Uterus (tissue), 4 donors: ENCODE data around the gene MAGOH. TPM values are rescaled to one million over a fixed set of nuclear protein-coding genes. Genes with fewer than 3 reads are reported as not detected.

Source experiments
- DNase-seq, 2 donors: peaks; one replicate each; pipeline ENCODE4 v3.0.0-alpha.2; 2019 to 2020
- H3K27ac ChIP-seq, 2 donors: fragments of 200-600 bp; sonication (generic); 1 replicate in 1 of 2; 2 replicates in 1 of 2; pipeline ENCODE4 v1.5.1; 2016 to 2018
- H3K27me3 ChIP-seq, 2 donors: fragments of 200-600 bp; sonication (generic); one replicate each; pipeline ENCODE4 v1.5.1; 2018 to 2019; ENCODE audit warnings: control low read depth in 1 of 2
- H3K36me3 ChIP-seq, 2 donors: fragments of 200-600 bp; sonication (generic); one replicate each; pipeline ENCODE4 v1.5.1; 2019; ENCODE audit warnings: control low read depth in 1 of 2
- H3K4me1 ChIP-seq, 2 donors: fragments of 200-600 bp; sonication (generic); one replicate each; pipeline ENCODE4 v1.5.1; 2018 to 2019; ENCODE audit warnings: control low read depth in 1 of 2
- H3K4me3 ChIP-seq, 2 donors: fragments of 200-600 bp; sonication (generic); 1 replicate in 1 of 2; 2 replicates in 1 of 2; pipeline ENCODE4 v1.5.1; 2018 to 2019; ENCODE audit warnings: mild to moderate bottlenecking in 1 of 2
- H3K9me3 ChIP-seq, 2 donors: fragments of 200-600 bp; sonication (generic); one replicate each; pipeline ENCODE4 v1.5.1; 2019; ENCODE audit warnings: control low read depth in 1 of 2
- CTCF ChIP-seq, 4 experiments: fragments of 200-600 bp in 2 of 4; fragments of 450-650 bp in 2 of 4; sonication (generic) in 2 of 4; IDR thresholded peaks; one replicate each; pipeline ENCODE4 v1.5.1; 2016 to 2019; ENCODE audit warnings: antibody characterized with exemption in 4 of 4, mild to moderate bottlenecking in 2 of 4, moderate library complexity in 1 of 4
- POLR2A ChIP-seq, 2 donors: fragments of 450-650 bp; IDR thresholded peaks; one replicate each; pipeline ENCODE4 v1.6.1; 2016; ENCODE audit warnings: antibody characterized with exemption in 2 of 2, mild to moderate bottlenecking in 1 of 2, moderate library complexity in 1 of 2
- intact Hi-C: fragments of 100-400 bp; cut with DNase I; formaldehyde crosslinking; loops from one replicate; pipeline ENCODE4 v1.15.1; 2023; ENCODE audit warnings: low total_unique reads
- total RNA-seq, 4 donors: library from RNA; depleted of rRNA in 3 of 4; stranded (reverse); fragments of >200 nt in 3 of 4; gene quantifications; one replicate each; pipeline versions ENCODE4 v1.1.0 to v1.2.4, GENCODE V29; 2014 to 2023
- donor health status: DM: yes; HTN: yes; CAD: no.

Gene MAGOH
- total RNA-seq, 4 donors from 2014 or later: 31.6 to 60.9 (median 45.2) TPM

GRCh38 chr1:53274541-53275185 is 36.3 kb upstream of the MAGOH start:
- no peaks in the 10 kb centered on the region for H3K9me3 ChIP-seq
- H3K27me3 ChIP-seq: no peaks in the 10 kb centered on the region
- H3K36me3 ChIP-seq: no peaks in the 10 kb centered on the region
- no peak overlapping the region for H3K27ac ChIP-seq
- DNase-seq: no peak
- no peak for TF ChIP-seq POLR2A (IDR thresholded peaks at IDR 0.05)
- no peak for TF ChIP-seq CTCF (IDR thresholded peaks at IDR 0.05)
- intact Hi-C loops: no loop called here
- no peak overlapping the region for H3K4me3 ChIP-seq
- no peaks in the 10 kb centered on the region for H3K4me1 ChIP-seq

GRCh38 chr1:53274026-53274425 is 35.7 kb upstream of the MAGOH start:
- Histone ChIP-seq H3K27ac (no peak overlapping the region), H3K36me3 (no peaks in the 10 kb centered on the region), H3K4me1 (no peaks in the 10 kb centered on the region), H3K4me3 (no peak overlapping the region), H3K9me3 (no peaks in the 10 kb centered on the region), H3K27me3 (no peaks in the 10 kb centered on the region)
- intact Hi-C loops: no loop called here
- DNase-seq: no peak
- TF ChIP-seq CTCF (IDR thresholded peaks at IDR 0.05) (no peak), POLR2A (IDR thresholded peaks at IDR 0.05) (no peak)

- H3K36me3 ChIP-seq: no peaks in the 10 kb centered on the region
- TF ChIP-seq CTCF (IDR thresholded peaks at IDR 0.05) (no peak), POLR2A (IDR thresholded peaks at IDR 0.05) (no peak)
- no peaks in the 10 kb centered on the region for H3K4me1 ChIP-seq
- H3K9me3 ChIP-seq: no peaks in the 10 kb centered on the region
- no peaks in the 10 kb centered on the region for H3K27me3 ChIP-seq
- no peak overlapping the region for H3K4me3 ChIP-seq
- intact Hi-C loops: no loop called here
- H3K27ac ChIP-seq: no peak overlapping the region
- DNase-seq: no peak
Observed at GRCh38 chr1:53273526-53273925, 35.2 kb upstream of the MAGOH start.

GRCh38 chr1:53272349-53272748 is 34.0 kb upstream of the MAGOH start:
- intact Hi-C loops: no loop called here
- DNase-seq: no peak
- H3K4me3 ChIP-seq: no peak overlapping the region
- no peak for TF ChIP-seq CTCF (IDR thresholded peaks at IDR 0.05)
- no peak for TF ChIP-seq POLR2A (IDR thresholded peaks at IDR 0.05)
- no peaks in the 10 kb centered on the region for H3K27me3 ChIP-seq
- no peaks in the 10 kb centered on the region for H3K4me1 ChIP-seq
- H3K9me3 ChIP-seq: no peaks in the 10 kb centered on the region
- H3K36me3 ChIP-seq: no peaks in the 10 kb centered on the region
- H3K27ac ChIP-seq: no peak overlapping the region

GRCh38 chr1:53271446-53272090 is 33.2 kb upstream of the MAGOH start:
- no peak for TF ChIP-seq CTCF (IDR thresholded peaks at IDR 0.05)
- TF ChIP-seq POLR2A (IDR thresholded peaks at IDR 0.05): no peak
- intact Hi-C loops: no loop called here
- Histone ChIP-seq H3K9me3 (no peaks in the 10 kb centered on the region), H3K4me1 (no peaks in the 10 kb centered on the region), H3K27ac (no peak overlapping the region), H3K4me3 (no peak overlapping the region), H3K36me3 (no peaks in the 10 kb centered on the region), H3K27me3 (no peaks in the 10 kb centered on the region)
- no peak for DNase-seq
